HL-60 (cell line): ENCODE results near the gene LCNL1.

Experiments used
- GABPA ChIP-seq: IDR thresholded peaks from 2 replicates; pipeline ENCODE4 v1.6.1; 2012; ENCODE audit warnings: low read depth
- POLR2AphosphoS5 ChIP-seq: IDR thresholded peaks from 2 replicates; pipeline ENCODE4 v1.6.1; 2012; ENCODE audit warnings: low read depth
- REST ChIP-seq: IDR thresholded peaks from 2 replicates; pipeline ENCODE4 v1.6.1; 2012; ENCODE audit warnings: low read depth; ENCODE audit not compliant: insufficient replicate concordance
- TF ChIP-seq, protein P1 (sequence below): IDR thresholded peaks from one replicate; pipeline ENCODE4 v1.5.1; 2011; ENCODE audit warnings: low read length, control low read depth, inconsistent platforms; ENCODE audit not compliant: insufficient read depth

DNA sequence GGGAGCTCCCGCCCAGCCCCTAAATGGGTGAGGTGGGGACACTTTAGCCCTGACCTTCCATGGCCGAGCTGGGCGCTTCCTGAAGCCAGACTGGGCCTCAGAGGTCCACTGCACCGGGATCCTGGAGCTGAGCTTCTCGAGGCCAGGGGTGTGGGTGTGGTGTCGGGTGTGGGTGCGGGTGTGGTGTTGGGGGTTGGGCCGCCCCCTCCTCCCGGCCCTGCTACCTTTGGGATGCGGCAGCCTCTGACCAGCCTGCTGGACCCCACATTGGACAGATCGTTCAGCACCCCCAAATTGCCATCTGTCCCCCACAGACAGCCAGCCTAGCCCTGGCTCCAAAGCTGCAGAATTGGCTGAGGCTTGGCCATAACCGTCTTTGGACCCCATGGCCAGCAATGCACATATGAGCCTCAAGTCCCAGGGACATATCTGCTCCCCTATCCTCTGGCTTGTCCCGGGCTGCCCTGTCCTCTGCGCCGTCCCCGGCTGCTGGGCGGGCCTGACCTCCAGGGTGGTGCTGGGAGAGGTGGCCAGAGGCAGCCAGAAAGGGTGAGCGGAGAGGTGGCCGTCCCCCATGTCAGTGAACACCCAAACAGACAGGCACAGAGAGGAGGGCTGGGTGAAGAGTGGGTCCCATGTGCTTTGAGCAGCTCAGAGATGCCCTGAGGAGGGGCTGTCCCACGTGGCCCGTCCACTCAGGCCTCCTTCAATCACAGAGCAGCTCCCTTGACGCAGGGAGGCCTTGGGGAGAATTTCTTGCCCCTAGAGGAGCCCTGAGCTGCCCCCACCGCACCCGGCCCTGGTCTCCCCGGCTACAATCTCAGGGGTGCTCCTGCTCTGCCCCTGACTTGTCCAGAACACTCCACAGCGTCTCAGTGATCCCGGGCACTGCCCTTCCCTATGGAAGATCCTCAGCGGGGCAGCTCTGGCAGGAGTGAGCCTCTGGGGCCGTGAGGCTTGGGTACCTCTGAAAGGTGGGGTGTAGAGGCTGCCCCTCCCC is 8.9 kb upstream of the LCNL1 start:
- TF ChIP-seq GABPA (no peak), REST (no peak), POLR2AphosphoS5 (no peak)
- TF ChIP-seq, protein P1, sequence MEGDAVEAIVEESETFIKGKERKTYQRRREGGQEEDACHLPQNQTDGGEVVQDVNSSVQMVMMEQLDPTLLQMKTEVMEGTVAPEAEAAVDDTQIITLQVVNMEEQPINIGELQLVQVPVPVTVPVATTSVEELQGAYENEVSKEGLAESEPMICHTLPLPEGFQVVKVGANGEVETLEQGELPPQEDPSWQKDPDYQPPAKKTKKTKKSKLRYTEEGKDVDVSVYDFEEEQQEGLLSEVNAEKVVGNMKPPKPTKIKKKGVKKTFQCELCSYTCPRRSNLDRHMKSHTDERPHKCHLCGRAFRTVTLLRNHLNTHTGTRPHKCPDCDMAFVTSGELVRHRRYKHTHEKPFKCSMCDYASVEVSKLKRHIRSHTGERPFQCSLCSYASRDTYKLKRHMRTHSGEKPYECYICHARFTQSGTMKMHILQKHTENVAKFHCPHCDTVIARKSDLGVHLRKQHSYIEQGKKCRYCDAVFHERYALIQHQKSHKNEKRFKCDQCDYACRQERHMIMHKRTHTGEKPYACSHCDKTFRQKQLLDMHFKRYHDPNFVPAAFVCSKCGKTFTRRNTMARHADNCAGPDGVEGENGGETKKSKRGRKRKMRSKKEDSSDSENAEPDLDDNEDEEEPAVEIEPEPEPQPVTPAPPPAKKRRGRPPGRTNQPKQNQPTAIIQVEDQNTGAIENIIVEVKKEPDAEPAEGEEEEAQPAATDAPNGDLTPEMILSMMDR: no peak
